ENCODE results near the gene VANGL2. TPM values are rescaled to one million over a fixed set of nuclear protein-coding genes. Genes with fewer than 3 reads are reported as not detected.
A peak's percentile ranks its signal among the peaks of the same experiment; 100 is the strongest.

Gene VANGL2
- total RNA-seq, 2 experiments from 2014 or later: 1.5 to 2.6 TPM

DNA sequence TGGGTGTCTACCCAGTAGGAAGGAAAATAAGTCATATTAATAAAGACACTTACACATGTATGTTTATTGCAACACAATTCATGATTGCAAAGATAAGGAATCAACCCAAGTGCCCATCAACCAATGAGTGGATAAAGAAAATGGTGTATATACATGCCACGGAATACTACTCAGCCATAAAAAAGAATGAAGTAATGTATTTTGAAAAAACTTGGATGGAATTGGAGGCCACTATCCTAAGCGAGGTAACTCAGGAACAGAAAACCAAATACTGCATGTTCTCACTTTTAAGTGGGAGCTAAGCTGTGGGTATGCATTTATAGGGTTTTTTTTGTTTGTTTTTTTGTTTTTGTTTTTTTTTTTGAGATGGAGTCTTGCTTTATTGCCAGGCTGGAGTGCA lies 49.1 kb downstream of the VANGL2 start:
- ChIA-PET POLR2A (interaction anchor here (0.6 to 1.1 kb wide), 4 partner anchors 25 to 69 kb away, joined by 3 to 5 read pairs (median 4); no protein-coding TSS in a partner anchor), CTCF (ENCODE audit: unreplicated experiment) (no interaction called here)
- peaks cover 41% of the 10 kb centered on the region for H3K4me1 ChIP-seq (ENCODE audit: insufficient read depth, low read length, poor library complexity, severe bottlenecking)

DNA sequence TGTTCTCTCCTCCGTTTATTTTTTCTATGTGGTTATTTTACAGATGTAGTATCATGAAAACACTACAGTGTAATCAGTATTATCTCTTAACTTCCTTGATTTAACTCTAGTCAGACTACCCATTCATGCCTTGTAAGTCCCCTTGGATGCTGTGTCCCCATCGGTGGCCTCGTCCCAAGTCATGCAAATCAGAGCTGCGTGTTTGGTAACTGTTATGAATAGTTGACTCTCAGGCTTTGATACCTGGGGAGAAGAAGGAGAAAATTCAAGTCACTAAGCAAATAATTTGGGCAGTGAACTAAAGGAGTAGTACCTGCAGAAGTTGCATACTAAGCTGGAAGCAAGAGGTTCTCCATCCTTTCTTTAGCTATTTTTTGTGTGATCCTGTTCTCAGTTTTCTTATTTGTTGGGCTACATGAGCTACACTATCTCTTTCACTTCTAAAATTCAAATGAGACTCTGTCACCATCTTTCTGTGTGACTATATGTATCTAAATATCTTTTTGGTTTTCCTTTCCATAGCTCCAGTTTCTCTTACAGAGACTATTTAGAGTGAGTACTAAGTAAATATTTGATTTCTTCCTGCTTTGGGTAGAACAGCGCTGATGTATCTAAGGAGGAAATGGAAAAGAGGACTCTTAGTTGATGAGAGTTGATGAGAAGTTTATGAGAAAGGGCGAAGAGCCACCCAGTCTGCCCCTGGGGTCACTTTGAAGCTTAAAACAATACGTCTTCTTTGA lies 50.9 kb downstream of the VANGL2 start:
- Histone ChIP-seq H3K79me2 (ENCODE audit: insufficient read depth, low read depth, low read length) (no peaks in the 10 kb centered on the region), H3K4me1 (ENCODE audit: insufficient read depth, low read length, poor library complexity, severe bottlenecking) (peaks cover 34% of the 10 kb centered on the region), H3K9me3 (ENCODE audit: low read length) (no peaks in the 10 kb centered on the region; the same call in 1 of the 2 replicates), H3K9me2 (ENCODE audit: insufficient read depth, low read length) (no peaks in the 10 kb centered on the region), H2AFZ (ENCODE audit: low read length) (peak overlapping the region; percentile 85; the same call in 1 of the 2 replicates), H3K36me3 (ENCODE audit: insufficient read depth, low read length) (no peaks in the 10 kb centered on the region; the same call in 1 of the 2 replicates), H3K4me2 (ENCODE audit: low read length) (peak overlapping the region; percentile 25), H4K20me1 (ENCODE audit: insufficient read depth, low read length) (no peaks in the 10 kb centered on the region), H3K4me3 (ENCODE audit: low read depth, low read length, poor library complexity, severe bottlenecking) (no peak overlapping the region), H3K27ac (ENCODE audit: low read depth, low read length, poor library complexity, severe bottlenecking) (no peak overlapping the region)
- intact Hi-C loops (cut with micrococcal nuclease; ENCODE audit: unreplicated experiment): no loop called here
- POLR2A ChIA-PET: interaction anchor here (0.6 to 3.1 kb wide), 15 partner anchors 9 to 222 kb away, joined by 3 to 40 read pairs (median 5); no protein-coding TSS in a partner anchor
- CTCF ChIA-PET (ENCODE audit: unreplicated experiment): interaction anchor here (0.6 to 1.3 kb wide), 6 partner anchors 9 to 93 kb away, joined by 3 to 5 read pairs (median 4); no protein-coding TSS in a partner anchor
- TF ChIP-seq, protein P1, sequence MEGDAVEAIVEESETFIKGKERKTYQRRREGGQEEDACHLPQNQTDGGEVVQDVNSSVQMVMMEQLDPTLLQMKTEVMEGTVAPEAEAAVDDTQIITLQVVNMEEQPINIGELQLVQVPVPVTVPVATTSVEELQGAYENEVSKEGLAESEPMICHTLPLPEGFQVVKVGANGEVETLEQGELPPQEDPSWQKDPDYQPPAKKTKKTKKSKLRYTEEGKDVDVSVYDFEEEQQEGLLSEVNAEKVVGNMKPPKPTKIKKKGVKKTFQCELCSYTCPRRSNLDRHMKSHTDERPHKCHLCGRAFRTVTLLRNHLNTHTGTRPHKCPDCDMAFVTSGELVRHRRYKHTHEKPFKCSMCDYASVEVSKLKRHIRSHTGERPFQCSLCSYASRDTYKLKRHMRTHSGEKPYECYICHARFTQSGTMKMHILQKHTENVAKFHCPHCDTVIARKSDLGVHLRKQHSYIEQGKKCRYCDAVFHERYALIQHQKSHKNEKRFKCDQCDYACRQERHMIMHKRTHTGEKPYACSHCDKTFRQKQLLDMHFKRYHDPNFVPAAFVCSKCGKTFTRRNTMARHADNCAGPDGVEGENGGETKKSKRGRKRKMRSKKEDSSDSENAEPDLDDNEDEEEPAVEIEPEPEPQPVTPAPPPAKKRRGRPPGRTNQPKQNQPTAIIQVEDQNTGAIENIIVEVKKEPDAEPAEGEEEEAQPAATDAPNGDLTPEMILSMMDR (conservative IDR thresholded peaks at IDR 0.05; ENCODE audit: low read length): no peak
- no peak for TF ChIP-seq EZH2phosphoT487 (IDR thresholded peaks at IDR 0.05; ENCODE audit: borderline replicate concordance, low read depth, low read length)
- no peak for DNase-seq (ENCODE audit: low spot score)
- no TSS peak for BruUV-seq (replicated peaks)

More for the DNA sequence above, 49.1 kb downstream of the VANGL2 start:
- DNase-seq (ENCODE audit: low spot score): no peak
- Histone ChIP-seq H3K4me3 (ENCODE audit: low read depth, low read length, poor library complexity, severe bottlenecking) (no peak overlapping the region), H3K4me2 (ENCODE audit: low read length) (no peak overlapping the region), H3K36me3 (ENCODE audit: insufficient read depth, low read length) (no peaks in the 10 kb centered on the region; the same call in 1 of the 2 replicates), H4K20me1 (ENCODE audit: insufficient read depth, low read length) (no peaks in the 10 kb centered on the region), H2AFZ (ENCODE audit: low read length) (no peak overlapping the region), H3K9me2 (ENCODE audit: insufficient read depth, low read length) (no peaks in the 10 kb centered on the region), H3K9me3 (ENCODE audit: low read length) (peaks cover 3% of the 10 kb centered on the region; the same call in 1 of the 2 replicates), H3K27ac (ENCODE audit: low read depth, low read length, poor library complexity, severe bottlenecking) (no peak overlapping the region), H3K79me2 (ENCODE audit: insufficient read depth, low read depth, low read length) (no peaks in the 10 kb centered on the region)
- intact Hi-C loops (cut with micrococcal nuclease; ENCODE audit: unreplicated experiment): no loop called here
- BruUV-seq (replicated peaks): no TSS peak
- TF ChIP-seq EZH2phosphoT487 (IDR thresholded peaks at IDR 0.05; ENCODE audit: borderline replicate concordance, low read depth, low read length): no peak
- TF ChIP-seq, protein P1 (conservative IDR thresholded peaks at IDR 0.05; ENCODE audit: low read length): no peak

Measured in OCI-LY7 (cell line).